Measurements from ENCODE around the gene NME8.
"Not testable (repeated sequence)": the region's sequence is repeated elsewhere in the genome, so short reads cannot be mapped to it uniquely, and the experiment has no call there.

The NME8 gene, protein sequence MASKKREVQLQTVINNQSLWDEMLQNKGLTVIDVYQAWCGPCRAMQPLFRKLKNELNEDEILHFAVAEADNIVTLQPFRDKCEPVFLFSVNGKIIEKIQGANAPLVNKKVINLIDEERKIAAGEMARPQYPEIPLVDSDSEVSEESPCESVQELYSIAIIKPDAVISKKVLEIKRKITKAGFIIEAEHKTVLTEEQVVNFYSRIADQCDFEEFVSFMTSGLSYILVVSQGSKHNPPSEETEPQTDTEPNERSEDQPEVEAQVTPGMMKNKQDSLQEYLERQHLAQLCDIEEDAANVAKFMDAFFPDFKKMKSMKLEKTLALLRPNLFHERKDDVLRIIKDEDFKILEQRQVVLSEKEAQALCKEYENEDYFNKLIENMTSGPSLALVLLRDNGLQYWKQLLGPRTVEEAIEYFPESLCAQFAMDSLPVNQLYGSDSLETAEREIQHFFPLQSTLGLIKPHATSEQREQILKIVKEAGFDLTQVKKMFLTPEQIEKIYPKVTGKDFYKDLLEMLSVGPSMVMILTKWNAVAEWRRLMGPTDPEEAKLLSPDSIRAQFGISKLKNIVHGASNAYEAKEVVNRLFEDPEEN

DNA sequence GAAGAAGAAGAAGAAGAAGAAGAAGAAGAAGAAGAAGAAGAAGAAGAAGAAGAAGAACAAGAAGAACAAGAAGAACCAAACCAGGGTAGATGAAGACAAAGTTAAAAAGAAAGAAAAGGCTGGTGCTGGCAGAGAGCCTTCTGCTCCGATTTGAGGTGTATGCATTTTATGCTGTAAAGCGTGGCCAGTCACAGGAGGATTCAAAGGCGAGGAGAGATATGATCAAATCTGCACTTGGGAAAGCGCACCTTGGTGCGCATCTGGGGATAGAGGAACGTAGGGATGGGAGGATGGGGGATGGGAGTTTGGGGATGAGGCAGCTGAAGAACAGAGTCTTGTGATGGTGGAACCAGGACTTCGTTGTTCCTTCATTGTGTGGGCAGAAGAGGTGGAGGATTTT, at the start of gene NME8:
Gene NME8 (plus strand): TSS at position 301 of the 400 bp plus-strand sequence. CDS start 1,670 bp downstream, outside the sequence.
- ATAC-seq (no peak), DNase-seq (ENCODE audit: low spot score in 2 of 2) (no peak)
- Mint-ChIP-seq H3K27ac (peak within 1 kb of the TSS; percentile 27), H3K9me3 (peaks cover 16% of the 10 kb centered on the region), H3K36me3 (no peaks in the 10 kb centered on the region), H3K4me3 (no peak within 1 kb of the TSS), H3K4me1 (no peaks in the 10 kb centered on the region)

DNA sequence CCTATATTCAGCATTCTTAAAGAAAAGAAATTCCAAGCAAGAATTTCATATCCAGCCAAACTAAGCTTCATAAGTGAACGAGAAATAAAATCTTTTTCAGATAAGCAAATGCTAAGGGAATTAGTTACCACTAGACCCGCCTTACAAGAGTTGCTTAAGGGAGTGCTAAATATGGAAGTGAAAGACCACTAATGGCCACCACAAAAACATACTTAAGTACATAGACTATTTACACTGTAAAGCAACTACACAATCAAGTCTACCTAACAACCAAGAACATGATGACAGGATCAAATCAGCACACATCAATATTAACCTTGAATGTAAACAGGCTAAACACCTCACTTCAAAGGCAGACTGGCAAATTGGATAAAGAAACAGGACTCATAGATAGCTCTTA, 42.2 kb upstream of the NME8 start:
- Mint-ChIP-seq H3K4me3 (no peak overlapping the region), H3K4me1 (no peaks in the 10 kb centered on the region), H3K27ac (no peak overlapping the region), H3K36me3 (no peaks in the 10 kb centered on the region), H3K9me3 (peaks cover 3% of the 10 kb centered on the region)
- no peak for DNase-seq (ENCODE audit: low spot score in 2 of 2)
- ATAC-seq: no peak

DNA sequence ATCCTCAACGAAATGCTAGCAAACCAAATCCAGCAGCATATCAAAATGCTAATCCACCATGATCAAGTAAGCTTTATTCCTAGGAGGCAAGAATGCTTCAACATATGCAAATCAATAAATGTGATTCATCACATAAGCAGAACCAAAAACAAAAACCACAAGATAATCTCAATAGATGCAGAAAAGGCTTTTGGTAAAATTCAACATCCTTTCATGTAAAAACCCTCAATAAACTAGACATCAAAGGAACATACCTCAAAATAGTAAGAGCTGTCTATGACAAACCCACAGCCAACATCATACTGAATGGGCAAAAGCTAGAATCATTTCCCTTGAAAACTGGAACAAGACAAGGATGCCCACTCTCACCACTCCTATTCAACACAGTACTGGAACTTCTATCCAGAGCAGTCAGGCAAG, 36.2 kb upstream of the NME8 start:
- not testable (repeated sequence) for H3K9me3 Mint-ChIP-seq; H3K36me3 Mint-ChIP-seq; DNase-seq (ENCODE audit: low spot score in 2 of 2); H3K27ac Mint-ChIP-seq; ATAC-seq; H3K4me3 Mint-ChIP-seq; H3K4me1 Mint-ChIP-seq

DNA sequence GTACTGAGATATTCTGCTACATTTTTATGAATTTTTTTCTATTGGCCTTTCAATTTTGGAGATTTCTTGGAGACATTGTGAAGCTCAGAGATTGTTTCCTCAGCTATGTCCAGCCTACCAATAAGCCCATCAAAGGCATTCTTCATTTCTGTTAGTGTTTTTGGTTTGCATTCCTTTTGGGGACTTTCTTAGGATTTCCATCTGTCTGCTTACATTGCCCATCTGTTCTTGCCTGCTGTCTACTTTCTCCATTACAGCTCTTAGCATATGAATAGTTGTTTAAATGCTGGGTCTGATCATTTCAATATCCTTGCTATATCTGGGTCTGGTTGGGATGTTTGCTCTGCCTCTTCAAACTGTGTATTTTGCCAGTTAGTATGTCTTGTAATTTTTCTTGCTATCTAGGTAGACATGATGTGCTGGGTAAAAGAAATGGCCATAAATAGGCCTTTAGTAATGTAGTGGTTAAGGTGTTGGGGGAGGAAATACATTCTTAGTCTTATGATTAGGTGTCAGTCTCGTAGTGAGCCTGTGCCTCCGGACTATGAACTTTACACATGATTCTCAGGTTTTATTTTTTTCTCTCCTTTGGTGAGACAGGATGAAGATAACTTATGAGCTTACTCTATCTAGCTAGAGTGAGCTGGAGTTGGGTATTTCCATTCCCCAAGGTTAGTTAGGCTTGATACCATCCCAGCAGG, 32.6 kb upstream of the NME8 start:
- no peak overlapping the region for H3K4me3 Mint-ChIP-seq
- H3K27ac Mint-ChIP-seq: peak overlapping the region; percentile 2
- ATAC-seq (peak; percentile 59), DNase-seq (ENCODE audit: low spot score in 2 of 2) (no peak)
- peaks cover 5% of the 10 kb centered on the region for H3K4me1 Mint-ChIP-seq
- H3K36me3 Mint-ChIP-seq: no peaks in the 10 kb centered on the region
- H3K9me3 Mint-ChIP-seq: no peaks in the 10 kb centered on the region

DNA sequence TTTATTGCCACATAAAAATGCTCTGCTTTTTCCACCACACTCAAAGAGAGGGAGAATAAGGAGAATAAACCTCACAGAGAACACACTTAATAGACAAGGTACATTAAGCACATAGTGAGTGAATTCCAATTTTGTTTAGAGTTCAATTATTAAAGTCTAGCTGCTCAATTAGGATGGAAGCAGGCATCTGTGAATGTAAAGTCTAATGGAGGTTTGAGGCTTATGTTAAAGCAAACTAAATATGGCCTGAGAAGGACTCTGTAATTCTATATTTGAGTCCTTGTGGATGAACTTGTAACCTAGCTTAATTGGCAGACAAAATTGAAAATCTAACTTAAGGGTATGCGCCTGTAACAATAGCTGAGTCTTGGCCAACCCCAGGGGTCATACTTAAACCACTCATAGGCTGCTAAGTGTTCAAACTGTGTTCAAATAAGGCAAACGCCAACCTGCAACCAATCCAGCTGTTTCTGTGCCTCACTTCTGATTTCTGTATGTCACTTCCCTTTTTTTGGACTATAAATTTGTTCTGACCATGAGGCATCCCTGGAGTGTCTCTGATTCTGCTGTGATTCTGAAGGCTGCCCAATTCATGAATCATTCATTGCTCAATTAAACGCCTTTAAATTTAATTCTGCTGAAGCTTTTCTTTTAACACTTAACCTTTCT, 31.3 kb upstream of the NME8 start:
- no peak for DNase-seq (ENCODE audit: low spot score in 2 of 2)
- Mint-ChIP-seq H3K36me3 (no peaks in the 10 kb centered on the region), H3K27ac (no peak overlapping the region), H3K4me1 (peaks cover 4% of the 10 kb centered on the region), H3K9me3 (no peaks in the 10 kb centered on the region), H3K4me3 (no peak overlapping the region)
- no peak for ATAC-seq

DNA sequence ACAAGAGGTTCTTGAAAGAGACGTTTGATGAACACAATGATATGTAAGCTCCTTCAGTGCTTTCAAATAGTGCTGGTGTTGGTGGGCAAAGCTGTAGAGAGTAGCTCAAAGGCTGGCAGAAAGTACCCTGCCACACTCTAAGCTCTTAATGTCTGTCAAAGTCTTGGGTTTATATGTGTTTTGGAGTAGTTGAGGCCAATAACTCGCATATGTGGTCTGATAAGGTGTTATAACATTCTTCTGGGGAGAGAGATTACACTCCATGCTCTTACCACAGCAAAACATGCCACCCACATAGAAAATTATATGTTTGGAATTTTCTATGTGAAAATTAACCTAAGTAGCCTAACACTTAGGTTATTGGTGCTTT, 30.8 kb upstream of the NME8 start:
- H3K4me1 Mint-ChIP-seq: no peaks in the 10 kb centered on the region
- ATAC-seq: no peak
- no peaks in the 10 kb centered on the region for H3K9me3 Mint-ChIP-seq
- H3K36me3 Mint-ChIP-seq: no peaks in the 10 kb centered on the region
- H3K4me3 Mint-ChIP-seq: no peak overlapping the region
- no peak for DNase-seq (ENCODE audit: low spot score in 2 of 2)
- no peak overlapping the region for H3K27ac Mint-ChIP-seq

DNA sequence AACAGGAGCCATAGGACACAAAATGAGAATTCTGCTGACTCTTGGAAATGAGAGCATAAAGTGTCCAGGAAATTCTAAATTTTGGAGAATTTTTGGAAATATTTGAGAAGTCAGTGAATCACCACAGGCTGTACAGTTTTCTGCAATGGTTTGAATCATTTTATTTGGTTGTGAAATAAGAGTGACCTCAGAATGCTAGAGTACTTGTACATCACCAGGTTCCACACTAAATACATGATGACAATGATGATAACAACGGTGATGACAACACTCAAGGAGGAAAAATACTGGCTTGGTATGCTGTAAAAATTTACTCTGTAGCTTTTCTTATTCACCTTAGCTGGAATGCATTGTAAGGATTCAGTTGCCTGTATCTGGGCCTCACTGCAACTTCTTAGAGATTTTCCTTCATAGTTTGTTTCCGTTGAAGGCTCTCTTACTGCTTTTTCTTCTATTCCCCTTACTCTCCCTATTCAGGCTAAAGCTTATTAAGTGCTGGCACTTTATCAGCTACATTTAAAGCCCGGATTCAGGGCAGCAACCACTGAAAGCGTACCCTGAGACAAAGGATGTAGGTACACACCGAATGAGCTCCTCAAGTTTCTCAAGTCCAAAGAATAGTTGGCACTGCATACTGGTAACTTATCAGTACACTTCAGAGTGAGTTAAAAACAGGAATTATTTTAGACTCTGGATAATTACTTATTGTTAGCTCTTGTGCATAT, 30.2 kb upstream of the NME8 start:
- H3K9me3 Mint-ChIP-seq: no peaks in the 10 kb centered on the region
- H3K36me3 Mint-ChIP-seq: no peaks in the 10 kb centered on the region
- DNase-seq (ENCODE audit: low spot score in 2 of 2) (no peak), ATAC-seq (no peak)
- no peak overlapping the region for H3K27ac Mint-ChIP-seq
- H3K4me1 Mint-ChIP-seq: no peaks in the 10 kb centered on the region
- no peak overlapping the region for H3K4me3 Mint-ChIP-seq

DNA sequence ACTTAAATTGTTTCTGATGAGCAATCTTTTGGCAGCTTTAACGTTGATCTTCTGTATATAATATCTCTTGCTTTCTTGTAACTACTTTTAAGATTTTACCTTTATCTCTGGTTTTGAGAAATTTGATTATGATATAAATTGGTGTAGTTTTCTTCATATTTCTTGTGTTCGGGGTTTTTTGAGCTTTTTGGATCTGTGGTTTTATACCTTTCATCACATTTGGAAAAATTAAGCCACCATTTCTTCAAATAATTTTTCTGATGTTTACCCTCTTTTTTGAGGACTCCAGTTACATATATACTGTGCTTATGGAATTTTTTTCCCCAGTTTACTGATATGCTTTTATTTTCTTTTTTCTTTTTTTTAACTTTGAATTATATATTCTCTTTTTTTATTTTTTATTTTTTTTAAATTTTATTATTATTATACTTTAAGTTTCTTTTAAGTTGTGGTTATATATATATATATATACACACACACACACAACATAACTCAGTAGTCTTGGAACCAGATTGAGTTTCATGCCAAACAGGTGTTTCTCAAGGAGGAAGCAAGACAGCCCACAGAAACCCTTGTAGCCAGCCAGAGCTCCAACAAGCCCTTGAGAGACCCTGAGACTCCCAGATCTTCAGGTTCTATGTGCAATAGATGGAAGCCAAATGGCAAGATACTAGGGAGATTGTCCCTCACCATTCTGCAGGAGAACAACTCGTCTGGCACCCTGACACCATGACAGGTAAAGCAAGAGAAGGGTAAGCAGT, 27.5 kb upstream of the NME8 start:
- ATAC-seq (no peak), DNase-seq (ENCODE audit: low spot score in 2 of 2) (no peak)
- H3K27ac Mint-ChIP-seq: no peak overlapping the region
- no peaks in the 10 kb centered on the region for H3K9me3 Mint-ChIP-seq
- peaks cover 11% of the 10 kb centered on the region for H3K4me1 Mint-ChIP-seq
- H3K36me3 Mint-ChIP-seq: no peaks in the 10 kb centered on the region
- H3K4me3 Mint-ChIP-seq: no peak overlapping the region

DNA sequence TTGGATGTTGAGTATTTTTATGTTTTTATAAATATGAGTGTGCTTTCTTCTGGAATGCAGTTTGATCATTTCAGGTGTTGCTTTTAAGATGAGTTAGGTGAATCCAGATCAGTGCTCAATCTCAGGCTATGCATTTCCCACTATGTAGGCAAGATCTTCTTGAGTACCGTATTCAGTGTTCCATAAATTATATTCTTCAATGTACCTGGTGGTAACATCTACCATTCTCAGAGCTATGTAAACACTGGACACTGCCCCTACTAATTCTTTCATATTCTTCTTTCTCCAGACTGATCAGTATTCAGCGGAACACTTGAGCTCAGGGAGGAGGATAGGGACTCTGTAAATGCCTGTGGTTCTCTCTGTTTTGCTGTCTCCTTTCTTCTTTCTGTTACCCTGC, 25.5 kb upstream of the NME8 start:
- DNase-seq (ENCODE audit: low spot score in 2 of 2) (no peak), ATAC-seq (no peak)
- no peak overlapping the region for H3K27ac Mint-ChIP-seq
- H3K9me3 Mint-ChIP-seq: no peaks in the 10 kb centered on the region
- peaks cover 20% of the 10 kb centered on the region for H3K4me1 Mint-ChIP-seq
- H3K36me3 Mint-ChIP-seq: no peaks in the 10 kb centered on the region
- H3K4me3 Mint-ChIP-seq: no peak overlapping the region

DNA sequence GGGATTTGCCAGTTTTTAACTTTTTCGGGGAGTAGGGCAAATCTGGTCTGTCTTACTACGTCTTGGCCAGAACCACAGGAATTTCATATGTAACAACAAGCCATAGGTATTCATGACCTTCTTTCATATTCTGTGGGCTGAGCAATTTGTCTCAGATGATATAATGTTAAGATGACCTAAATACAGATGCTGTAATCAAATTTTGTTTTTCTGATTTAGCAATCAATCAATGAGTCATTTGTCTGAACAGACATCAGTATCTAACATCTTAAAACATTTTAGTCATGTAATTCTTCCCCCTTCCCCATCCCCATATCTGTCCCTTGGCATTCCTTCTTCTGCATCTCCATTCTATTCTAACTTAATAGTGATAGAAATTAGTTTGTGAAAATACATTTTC, 24.8 kb upstream of the NME8 start:
- DNase-seq (ENCODE audit: low spot score in 2 of 2): no peak
- Mint-ChIP-seq H3K9me3 (no peaks in the 10 kb centered on the region), H3K4me3 (no peak overlapping the region), H3K36me3 (no peaks in the 10 kb centered on the region), H3K4me1 (peaks cover 20% of the 10 kb centered on the region), H3K27ac (no peak overlapping the region)
- no peak for ATAC-seq

DNA sequence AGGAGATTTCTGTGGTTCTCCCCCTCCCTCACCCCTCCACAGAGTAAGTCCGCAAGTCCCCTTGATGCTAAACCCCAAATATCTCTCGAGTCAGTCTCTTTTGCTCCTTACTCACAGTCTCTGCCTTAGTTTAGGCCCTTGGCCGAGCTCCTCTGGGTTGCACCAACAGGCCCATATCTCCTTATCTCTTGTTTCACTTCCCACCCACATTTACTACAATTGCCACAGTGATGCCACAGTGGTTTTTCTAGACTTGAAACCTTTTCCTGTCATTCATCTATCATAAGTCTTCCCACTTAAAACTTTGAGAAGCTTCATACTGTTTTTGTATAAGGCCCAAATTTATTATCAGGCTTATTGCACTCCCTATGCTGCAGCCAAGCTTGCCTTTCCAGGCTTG, 23.4 kb upstream of the NME8 start:
- H3K27ac Mint-ChIP-seq: no peak overlapping the region
- H3K4me1 Mint-ChIP-seq: peaks cover 20% of the 10 kb centered on the region
- DNase-seq (ENCODE audit: low spot score in 2 of 2): no peak
- no peak overlapping the region for H3K4me3 Mint-ChIP-seq
- H3K9me3 Mint-ChIP-seq: no peaks in the 10 kb centered on the region
- peak; percentile 62 for ATAC-seq
- no peaks in the 10 kb centered on the region for H3K36me3 Mint-ChIP-seq

DNA sequence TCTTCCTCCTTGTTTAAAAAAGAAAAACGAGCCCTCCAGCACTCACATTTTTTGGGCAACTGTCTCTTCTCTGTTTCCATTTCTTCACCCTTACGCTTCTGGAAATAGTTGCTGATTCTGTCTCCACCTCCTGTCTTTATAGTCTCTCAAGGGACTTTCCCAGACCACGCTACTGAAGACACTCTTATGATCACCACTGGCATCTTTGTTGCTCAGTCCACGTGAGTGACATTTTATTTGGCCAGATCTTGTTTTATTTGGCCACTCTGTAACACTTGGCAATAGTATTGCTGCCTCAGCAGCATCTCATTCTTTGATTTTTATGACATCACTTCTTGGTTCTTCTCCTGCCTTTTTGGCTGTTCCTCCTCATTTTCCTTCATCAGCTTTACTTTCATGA, 21.6 kb upstream of the NME8 start:
- ATAC-seq (no peak), DNase-seq (ENCODE audit: low spot score in 2 of 2) (no peak)
- no peaks in the 10 kb centered on the region for H3K9me3 Mint-ChIP-seq
- no peak overlapping the region for H3K27ac Mint-ChIP-seq
- peaks cover 20% of the 10 kb centered on the region for H3K4me1 Mint-ChIP-seq
- no peaks in the 10 kb centered on the region for H3K36me3 Mint-ChIP-seq
- H3K4me3 Mint-ChIP-seq: no peak overlapping the region

DNA sequence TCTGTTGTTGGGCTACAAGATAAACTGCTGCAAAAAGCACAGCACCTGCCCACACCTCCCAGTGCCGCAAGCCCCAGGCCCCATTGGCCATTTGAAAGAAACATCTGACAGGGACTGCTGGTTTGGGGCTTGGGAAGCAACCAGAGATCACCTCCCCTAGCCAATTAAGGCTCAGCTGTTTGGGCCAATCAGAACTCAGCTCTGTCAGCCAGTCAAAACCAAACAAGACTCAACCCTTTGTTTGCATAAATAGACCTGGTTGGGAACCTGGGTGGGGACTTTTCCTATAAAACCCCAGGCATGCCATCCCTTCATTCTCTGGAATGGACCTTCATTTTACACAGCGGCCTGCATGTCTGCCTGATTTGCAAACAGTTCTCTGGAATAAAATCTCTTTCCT, 17.2 kb upstream of the NME8 start:
- DNase-seq (ENCODE audit: low spot score in 2 of 2) (no peak), ATAC-seq (no peak)
- Mint-ChIP-seq H3K36me3 (no peaks in the 10 kb centered on the region), H3K27ac (no peak overlapping the region), H3K4me3 (no peak overlapping the region), H3K9me3 (no peaks in the 10 kb centered on the region), H3K4me1 (peaks cover 9% of the 10 kb centered on the region)

DNA sequence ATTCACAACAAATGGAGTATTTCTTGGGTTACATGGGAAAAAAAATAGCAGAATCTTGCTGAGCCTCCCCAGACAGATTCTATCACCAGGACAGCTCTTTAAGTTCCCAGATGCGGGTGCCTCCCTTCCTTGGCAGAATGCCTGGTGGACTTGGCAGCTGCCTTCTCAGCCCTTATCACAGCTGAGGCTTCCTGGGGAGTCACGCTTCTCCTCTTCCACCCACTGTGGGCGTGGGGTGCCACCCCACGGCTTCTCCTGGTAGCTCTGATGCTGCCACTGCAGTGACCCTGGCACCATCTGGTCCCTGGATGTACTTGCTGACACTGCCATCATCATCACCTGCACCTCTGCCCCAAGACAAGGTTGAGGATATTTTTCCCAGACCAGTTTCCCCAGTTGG, 16.2 kb upstream of the NME8 start:
- H3K27ac Mint-ChIP-seq: no peak overlapping the region
- DNase-seq (ENCODE audit: low spot score in 2 of 2): no peak

More for the DNA sequence above, 16.2 kb upstream of the NME8 start:
- Mint-ChIP-seq H3K4me3 (no peak overlapping the region), H3K36me3 (no peaks in the 10 kb centered on the region), H3K9me3 (no peaks in the 10 kb centered on the region), H3K4me1 (peaks cover 1% of the 10 kb centered on the region)
- ATAC-seq: no peak

Measured in stimulated activated effector memory CD8-positive, alpha-beta T cell treated with anti-CD3 and anti-CD28 coated beads, Interleukin-12 subunit alpha, Interleukin-12 subunit beta, amount 100 ng/mL, for 72 hours (primary cell).